DOHH2 (cell line): ENCODE results near the gene KIAA1671.

Experiments used
- H3F3A ChIP-seq: fragments of 200-600 bp; sonication (generic), shearing (Covaris generic); 2 replicates; pipeline ENCODE4 v1.6.0; 2016; ENCODE audit warnings: antibody characterized with exemption, mild to moderate bottlenecking; ENCODE audit not compliant: control insufficient read depth, insufficient read depth
- H3K27ac ChIP-seq: fragments of 200-600 bp; sonication (generic); 2 replicates; pipeline ENCODE4 v1.5.1; 2014; ENCODE audit warnings: low read depth, mild to moderate bottlenecking, low read length, moderate library complexity
- H3K27me3 ChIP-seq: fragments of 200-600 bp; sonication (generic); 2 replicates; pipeline ENCODE4 v1.6.1; 2014; ENCODE audit warnings: mild to moderate bottlenecking, low read length, mixed read lengths; ENCODE audit not compliant: control insufficient read depth
- H3K36me3 ChIP-seq: fragments of 200-600 bp; sonication (generic); 2 replicates; pipeline ENCODE4 v1.6.1; 2014; ENCODE audit warnings: mild to moderate bottlenecking, low read length, moderate library complexity, mixed read lengths; ENCODE audit not compliant: control insufficient read depth
- H3K4me1 ChIP-seq: fragments of 200-600 bp; sonication (generic); 2 replicates; pipeline ENCODE4 v1.6.1; 2014; ENCODE audit warnings: mild to moderate bottlenecking, low read length, mixed read lengths; ENCODE audit not compliant: control insufficient read depth
- H3K4me2 ChIP-seq: fragments of 200-600 bp; sonication (generic); 2 replicates; pipeline ENCODE4 v1.6.0; 2014; ENCODE audit warnings: mild to moderate bottlenecking, low read length, moderate library complexity
- H3K4me3 ChIP-seq: fragments of 200-600 bp; sonication (generic); 2 replicates; pipeline ENCODE4 v1.5.1; 2014; ENCODE audit warnings: mild to moderate bottlenecking, low read length, mixed read lengths
- H3K79me2 ChIP-seq: fragments of 200-600 bp; sonication (generic); 2 replicates; pipeline ENCODE4 v1.6.1; 2014; ENCODE audit warnings: mild to moderate bottlenecking, low read length, mixed read lengths; ENCODE audit not compliant: control insufficient read depth
- H3K9me2 ChIP-seq: fragments of 200-600 bp; sonication (generic); replicated peaks from 2 replicates; pipeline ENCODE4 v1.6.1; 2014; ENCODE audit warnings: mild to moderate bottlenecking, low read length, mixed read lengths; ENCODE audit not compliant: control insufficient read depth
- H3K9me3 ChIP-seq: fragments of 200-600 bp; sonication (generic); 2 replicates; pipeline ENCODE4 v1.6.1; 2014; ENCODE audit warnings: antibody characterized with exemption, low read length, mixed read lengths; ENCODE audit not compliant: control insufficient read depth, insufficient read depth
- H4K20me1 ChIP-seq: fragments of 200-600 bp; sonication (generic); 2 replicates; pipeline ENCODE4 v1.6.0; 2014; ENCODE audit warnings: low read depth, mild to moderate bottlenecking, antibody characterized with exemption, low read length, moderate library complexity; ENCODE audit not compliant: control insufficient read depth, insufficient read depth
- EZH2phosphoT487 ChIP-seq: fragments of 200-600 bp; sonication (generic); IDR thresholded peaks from 2 replicates; pipeline ENCODE4 v1.6.1; 2017; ENCODE audit warnings: borderline replicate concordance, mild to moderate bottlenecking, antibody characterized with exemption, low read length, moderate library complexity, mixed read lengths
- TF ChIP-seq, protein P1 (sequence below): fragments of 200-600 bp; sonication (generic); IDR thresholded peaks from one replicate; pipeline ENCODE4 v1.5.1; 2014; ENCODE audit warnings: antibody characterized with exemption, mild to moderate bottlenecking, low read depth, low read length; ENCODE audit not compliant: poor library complexity, severe bottlenecking

Gene KIAA1671

DNA sequence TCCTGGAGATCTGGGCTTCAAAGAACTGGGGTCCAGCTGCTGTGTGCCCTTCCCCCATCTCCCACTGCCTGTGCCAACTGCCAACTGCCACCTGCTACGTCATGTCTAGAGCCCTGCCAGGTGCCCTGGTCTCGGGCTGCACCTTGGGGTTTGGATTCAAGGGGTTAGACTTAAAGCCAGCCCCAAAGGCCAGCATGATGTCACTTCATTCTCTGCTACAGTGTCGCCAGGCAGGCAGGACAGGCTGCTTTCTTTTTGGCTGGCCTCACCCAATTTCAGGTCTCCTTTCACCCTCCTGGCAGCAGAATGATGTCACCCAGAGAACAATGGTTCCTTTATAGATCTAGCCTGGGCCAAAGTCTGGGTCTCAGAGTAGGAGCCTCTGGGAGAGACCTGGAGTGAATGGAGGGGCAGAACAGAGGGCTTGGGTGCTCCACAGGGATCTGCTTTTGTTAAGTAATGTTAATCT is 167.6 kb downstream of the KIAA1671 start:
- H3K4me1 ChIP-seq: no peaks in the 10 kb centered on the region
- H3K4me3 ChIP-seq: no peak overlapping the region
- H3F3A ChIP-seq: no peaks in the 10 kb centered on the region
- no peak overlapping the region for H3K4me2 ChIP-seq
- H3K36me3 ChIP-seq: no peaks in the 10 kb centered on the region
- no peaks in the 10 kb centered on the region for H3K79me2 ChIP-seq
- H3K9me3 ChIP-seq: no peaks in the 10 kb centered on the region
- no peaks in the 10 kb centered on the region for H4K20me1 ChIP-seq
- no peaks in the 10 kb centered on the region for H3K27me3 ChIP-seq
- no peak overlapping the region for H3K27ac ChIP-seq
- no peaks in the 10 kb centered on the region for H3K9me2 ChIP-seq
- TF ChIP-seq, protein P1, sequence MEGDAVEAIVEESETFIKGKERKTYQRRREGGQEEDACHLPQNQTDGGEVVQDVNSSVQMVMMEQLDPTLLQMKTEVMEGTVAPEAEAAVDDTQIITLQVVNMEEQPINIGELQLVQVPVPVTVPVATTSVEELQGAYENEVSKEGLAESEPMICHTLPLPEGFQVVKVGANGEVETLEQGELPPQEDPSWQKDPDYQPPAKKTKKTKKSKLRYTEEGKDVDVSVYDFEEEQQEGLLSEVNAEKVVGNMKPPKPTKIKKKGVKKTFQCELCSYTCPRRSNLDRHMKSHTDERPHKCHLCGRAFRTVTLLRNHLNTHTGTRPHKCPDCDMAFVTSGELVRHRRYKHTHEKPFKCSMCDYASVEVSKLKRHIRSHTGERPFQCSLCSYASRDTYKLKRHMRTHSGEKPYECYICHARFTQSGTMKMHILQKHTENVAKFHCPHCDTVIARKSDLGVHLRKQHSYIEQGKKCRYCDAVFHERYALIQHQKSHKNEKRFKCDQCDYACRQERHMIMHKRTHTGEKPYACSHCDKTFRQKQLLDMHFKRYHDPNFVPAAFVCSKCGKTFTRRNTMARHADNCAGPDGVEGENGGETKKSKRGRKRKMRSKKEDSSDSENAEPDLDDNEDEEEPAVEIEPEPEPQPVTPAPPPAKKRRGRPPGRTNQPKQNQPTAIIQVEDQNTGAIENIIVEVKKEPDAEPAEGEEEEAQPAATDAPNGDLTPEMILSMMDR: no peak
- TF ChIP-seq EZH2phosphoT487: no peak

DNA sequence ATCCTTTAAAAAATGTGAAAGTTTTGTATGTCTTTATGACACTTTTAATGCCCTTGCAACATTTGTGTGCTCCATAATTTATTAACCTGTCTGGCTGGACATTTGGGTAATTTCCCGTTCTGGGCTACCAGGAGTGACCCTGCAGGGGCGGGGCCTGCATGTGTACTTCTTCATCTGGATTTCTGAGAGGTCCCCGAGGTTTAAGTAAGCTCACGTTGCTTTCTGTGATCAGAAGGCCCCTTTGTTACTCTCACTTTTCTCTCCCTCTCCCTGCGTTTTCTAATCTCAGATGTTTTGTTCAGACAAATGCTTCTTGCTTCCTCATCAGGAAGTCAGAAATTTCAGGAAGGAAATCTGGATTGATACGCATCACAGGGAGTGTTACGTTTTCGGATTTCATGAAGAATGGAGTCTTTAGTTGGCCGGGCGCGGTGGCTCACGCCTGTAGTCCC is 168.3 kb downstream of the KIAA1671 start:
- Histone ChIP-seq H3K4me3 (no peak overlapping the region), H3K9me2 (no peaks in the 10 kb centered on the region), H3K4me1 (no peaks in the 10 kb centered on the region), H3K27me3 (no peaks in the 10 kb centered on the region), H4K20me1 (no peaks in the 10 kb centered on the region), H3K4me2 (no peak overlapping the region), H3K9me3 (no peaks in the 10 kb centered on the region), H3K36me3 (no peaks in the 10 kb centered on the region), H3F3A (no peaks in the 10 kb centered on the region), H3K27ac (no peak overlapping the region), H3K79me2 (no peaks in the 10 kb centered on the region)
- TF ChIP-seq, protein P1: no peak
- TF ChIP-seq EZH2phosphoT487: no peak

DNA sequence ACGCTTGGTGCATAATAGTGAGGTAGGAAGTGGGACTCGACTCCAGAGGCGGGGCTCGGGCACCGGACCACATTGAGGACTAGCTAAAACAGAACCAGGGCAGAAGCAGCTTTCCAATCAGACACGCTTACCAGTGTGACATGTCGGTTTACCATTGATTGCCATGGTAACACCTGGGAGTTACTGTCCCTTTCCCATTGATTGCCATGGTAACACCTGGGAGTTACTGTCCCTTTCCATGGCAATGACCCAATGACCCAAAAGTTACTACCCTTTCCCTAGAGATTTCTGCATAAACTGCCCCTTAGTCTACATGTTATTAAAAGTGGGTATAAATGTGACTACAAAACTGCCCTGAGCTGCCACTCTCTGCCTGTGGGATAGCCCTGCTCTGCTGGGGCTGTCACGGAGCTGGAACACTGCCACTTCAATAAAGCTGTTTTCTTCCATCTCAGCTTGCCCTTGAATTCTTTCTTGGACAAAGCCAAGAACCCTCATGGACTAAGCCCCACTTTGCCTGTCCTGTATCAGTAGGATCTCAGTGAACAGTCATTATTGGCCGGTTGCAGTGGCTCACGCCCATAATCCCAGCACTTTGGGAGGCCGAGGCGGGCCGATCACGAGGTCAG is 169.7 kb downstream of the KIAA1671 start:
- Histone ChIP-seq H3K36me3 (no peaks in the 10 kb centered on the region), H3K9me3 (no peaks in the 10 kb centered on the region), H3K27me3 (no peaks in the 10 kb centered on the region), H3K4me3 (no peak overlapping the region), H3K4me2 (no peak overlapping the region), H3K27ac (no peak overlapping the region), H3F3A (no peaks in the 10 kb centered on the region), H3K79me2 (no peaks in the 10 kb centered on the region), H3K4me1 (no peaks in the 10 kb centered on the region), H4K20me1 (no peaks in the 10 kb centered on the region), H3K9me2 (no peaks in the 10 kb centered on the region)
- TF ChIP-seq, protein P1: no peak
